HepG2 (cell line): Measurements from ENCODE around the gene IKZF5. TPM values are rescaled to one million over a fixed set of nuclear protein-coding genes. Genes with fewer than 3 reads are reported as not detected.

ENCODE experiments used
- ATAC-seq: fragments of 200-7000 bp; cut with Tn5 transposase; 3 replicates; pipeline ENCODE4 v1.9.1; 2020; ENCODE audit warnings: mild to moderate bottlenecking, moderate library complexity
- BruUV-seq: library from RNA; stranded (reverse); fragments of 400-500 nt; replicated peaks from 2 replicates; lab custom pipeline; 2021; lab: Mats Ljungman, UMichigan
- CTCF ChIA-PET: fragments of 300-600 bp; formaldehyde crosslinking; extraction: SDS; loops from one replicate; lab custom pipeline; 2021; ENCODE audit warnings: low total read pairs, inconsistent platforms, low intra/inter-chr PET ratio; lab: Yijun Ruan, JAX
- POLR2A ChIA-PET: fragments of 350-600 bp; sonication (Branson Sonifier 250); formaldehyde crosslinking; loops from one replicate; lab custom pipeline; 2020; ENCODE audit warnings: antibody characterized with exemption, inconsistent platforms; lab: Yijun Ruan, JAX
- DNase-seq: peaks from one replicate; pipeline ENCODE4 v3.0.0-alpha.2; 2015; ENCODE audit warnings: low spot score
- FAIRE-seq: peaks from 3 replicates; lab custom pipeline; 2011; peaks lifted over from hg19 to GRCh38; lab: Jason Lieb, UNC
- H2AFZ ChIP-seq: one replicate; pipeline ENCODE4 v1.6.1; 2011; ENCODE audit warnings: low read length, inconsistent platforms
- H3K27ac ChIP-seq: fragments of 300-600 bp; 3 replicates; pipeline ENCODE4 v1.8.0; 2011; ENCODE audit warnings: mixed run types, mild to moderate bottlenecking, mixed read lengths, low read length, inconsistent platforms; ENCODE audit not compliant: insufficient read depth; ENCODE audit errors: extremely low read length
- H3K27me3 ChIP-seq, 2 experiments: fragments of 200-600 bp in 1 of 2; 2 replicates in 1 of 2; 3 replicates in 1 of 2; pipeline versions ENCODE4 v1.6.0 to v1.8.0; 2011; ENCODE audit warnings: low read length in 2 of 2, mild to moderate bottlenecking in 2 of 2, moderate library complexity in 2 of 2, inconsistent platforms in 1 of 2; ENCODE audit not compliant: insufficient read depth in 2 of 2, control insufficient read depth in 1 of 2
- H3K36me3 ChIP-seq, 2 experiments: fragments of 200-600 bp in 1 of 2; replicated peaks in 1 of 2; 2 replicates in 1 of 2; 3 replicates in 1 of 2; pipeline versions ENCODE4 v1.5.1 to v1.8.0; 2011; ENCODE audit warnings: low read length in 2 of 2, inconsistent platforms in 1 of 2; ENCODE audit not compliant: insufficient read depth in 2 of 2, control insufficient read depth in 1 of 2
- H3K4me1 ChIP-seq: 2 replicates; pipeline ENCODE4 v1.5.1; 2012; ENCODE audit warnings: low read length, inconsistent platforms; ENCODE audit not compliant: insufficient read depth
- H3K4me2 ChIP-seq: 2 replicates; pipeline ENCODE4 v1.6.0; 2011; ENCODE audit warnings: low read depth, low read length, inconsistent platforms
- H3K4me3 ChIP-seq, 3 experiments: fragments of 200-600 bp in 1 of 3; sonication (generic), shearing (Covaris generic) in 1 of 3; replicated peaks in 1 of 3; 2 replicates each; pipeline ENCODE4 v1.5.1; 2011 to 2016; ENCODE audit warnings: low read length in 3 of 3, inconsistent platforms in 2 of 3, low read depth in 2 of 3, mild to moderate bottlenecking in 2 of 3, control low read depth in 1 of 3, mixed read lengths in 1 of 3; ENCODE audit not compliant: insufficient read depth in 1 of 3
- H3K79me2 ChIP-seq: one replicate; pipeline ENCODE4 v1.6.1; 2011; ENCODE audit warnings: low read length, inconsistent platforms; ENCODE audit not compliant: insufficient read depth
- H3K9ac ChIP-seq: 2 replicates; pipeline ENCODE4 v1.6.0; 2011; ENCODE audit warnings: mild to moderate bottlenecking, low read depth, low read length, inconsistent platforms; ENCODE audit not compliant: insufficient read depth
- H3K9me3 ChIP-seq: 2 replicates; pipeline ENCODE4 v1.5.1; 2012; ENCODE audit warnings: mild to moderate bottlenecking, low read length
- H4K20me1 ChIP-seq: 2 replicates; pipeline ENCODE4 v1.6.0; 2011; ENCODE audit warnings: inconsistent platforms, mild to moderate bottlenecking, low read length, moderate library complexity; ENCODE audit not compliant: insufficient read depth
- FOSL1 ChIP-seq: sonication (generic); formaldehyde crosslinking; IDR thresholded peaks from 2 replicates; pipeline ENCODE4 v1.9.0; 2021; ENCODE audit warnings: missing genetic modification reagents, borderline replicate concordance
- MIER2 ChIP-seq: IDR thresholded peaks from 2 replicates; pipeline ENCODE4 v1.6.1; 2016; ENCODE audit warnings: missing biosample characterization, missing genetic modification reagents
- PLSCR1 ChIP-seq: sonication (generic); formaldehyde crosslinking; IDR thresholded peaks from 2 replicates; pipeline ENCODE4 v1.5.0; 2020; ENCODE audit warnings: missing genetic modification reagents, mild to moderate bottlenecking, borderline replicate concordance
- PRDM4 ChIP-seq: sonication (generic); formaldehyde crosslinking; IDR thresholded peaks from 2 replicates; pipeline ENCODE4 v1.9.0; 2021; ENCODE audit warnings: missing genetic modification reagents, borderline replicate concordance
- RFX1 ChIP-seq: fragments of 450-650 bp; IDR thresholded peaks from 2 replicates; pipeline ENCODE4 v1.6.1; 2017
- RXRB ChIP-seq: IDR thresholded peaks from 2 replicates; pipeline ENCODE4 v1.6.1; 2016; ENCODE audit warnings: borderline replicate concordance, missing genetic modification reagents, missing compliant biosample characterization
- SAFB2 ChIP-seq: sonication (generic); formaldehyde crosslinking; IDR thresholded peaks from 2 replicates; pipeline ENCODE4 v1.5.1; 2020; ENCODE audit warnings: missing genetic modification reagents, low read depth, mild to moderate bottlenecking, borderline replicate concordance
- TBX2 ChIP-seq: sonication (generic); formaldehyde crosslinking; IDR thresholded peaks from 2 replicates; pipeline ENCODE4 v1.5.0; 2020; ENCODE audit warnings: missing genetic modification reagents, mild to moderate bottlenecking, borderline replicate concordance
- ZNF598 ChIP-seq: sonication (generic); formaldehyde crosslinking; IDR thresholded peaks from 2 replicates; pipeline ENCODE4 v1.5.1; 2020; ENCODE audit warnings: mild to moderate bottlenecking, missing genetic modification reagents, borderline replicate concordance
- WGBS: methylation state at CpG from one replicate; pipeline ENCODE4 v1.1.6; 2017; ENCODE audit warnings: low lambda C conversion rate; 5-methylcytosine and 5-hydroxymethylcytosine counted together
- in situ Hi-C: cut with HindIII; loops from 2 replicates; pipeline ENCODE4 v1.10.0; 2017; ENCODE audit warnings: low pct_unique_long_range_greater_than_20kb; ENCODE audit not compliant: extremely low pct_ligation_motif_present
- intact Hi-C: fragments of 100-400 bp; cut with micrococcal nuclease; formaldehyde crosslinking; loops from one replicate; pipeline ENCODE4 v1.10.0; 2022; ENCODE audit not compliant: unreplicated experiment
- polyA plus RNA-seq, 8 experiments: library from polyadenylated mRNA; depleted of rRNA in 3 of 8; stranded (reverse) in 7 of 8; unstranded in 1 of 8; fragments of >200 nt; fragmentation: Illumina TruSeq in 4 of 8; extraction: Trizol in 4 of 8; gene quantifications; 2 replicates each; pipeline versions ENCODE4 v1.2.1 to v1.2.3, GENCODE V29; 2011 to 2016; ENCODE audit warnings: low read depth in 4 of 8, missing spikeins in 1 of 8, mixed read lengths in 1 of 8; ENCODE audit not compliant: insufficient read depth in 1 of 8
- total RNA-seq, 5 experiments: library from RNA; depleted of rRNA; stranded (reverse); fragments of >200 nt; fragmentation: Illumina TruSeq; extraction: Trizol; gene quantifications; 2 replicates each; pipeline ENCODE4 v1.2.3, GENCODE V29; 2016; ENCODE audit warnings: low read depth in 1 of 5
- TF ChIP-seq, protein P1 (sequence below): sonication (generic); formaldehyde crosslinking; IDR thresholded peaks from 2 replicates; pipeline ENCODE4 v1.4.0; 2020; ENCODE audit warnings: mild to moderate bottlenecking, missing genetic modification reagents

IKZF5 gene
- total and polyA plus RNA-seq, 2 of the 13 experiments (the other 11 are each of a cell fraction or from before 2014, with no cell fraction given), result 3.7 to 12.0 TPM

GRCh38 chr10:123000155-123000554 is 8.4 kb downstream of the IKZF5 start (continued):
- TF ChIP-seq PLSCR1 (CRISPR knock-in tag) (no peak), TBX2 (no peak)

DNA sequence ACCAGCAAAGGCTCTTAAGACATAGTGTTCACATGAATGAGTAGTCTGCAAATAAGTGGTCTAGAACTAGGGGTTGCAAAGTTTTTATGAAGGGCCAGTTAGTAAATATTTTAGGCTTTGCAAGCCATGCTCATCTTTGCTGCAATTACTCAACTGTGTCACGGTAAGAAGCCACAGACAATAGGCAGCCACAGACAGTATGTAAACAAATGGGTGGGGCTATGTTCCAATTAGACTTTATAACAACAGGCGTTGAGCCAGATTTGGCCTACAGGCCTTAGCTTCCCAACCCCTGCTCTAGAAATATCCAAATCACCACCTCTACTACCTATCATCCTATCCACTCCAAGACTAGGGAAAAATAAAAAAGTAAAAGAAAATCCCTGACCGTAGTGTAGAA is 9.2 kb downstream of the IKZF5 start:
- ATAC-seq (no peak), FAIRE-seq (no peak), DNase-seq (no peak)
- in situ Hi-C loops, result no loop called here
- intact Hi-C loops, result no loop called here
- H3K27ac ChIP-seq, result no peak overlapping the region
- H3K9me3 ChIP-seq, result no peaks in the 10 kb centered on the region
- H3K36me3 ChIP-seq, result peaks cover 12 to 40% of the 10 kb centered on the region in 2 experiments
- H3K9ac ChIP-seq, result no peak overlapping the region
- no peak overlapping the region for H3K4me2 ChIP-seq
- no peaks in the 10 kb centered on the region for H3K27me3 ChIP-seq
- peaks cover 21% of the 10 kb centered on the region for H3K4me1 ChIP-seq
- H4K20me1 ChIP-seq, result peaks cover 21% of the 10 kb centered on the region
- no peak overlapping the region for H3K4me3 ChIP-seq
- no peak for TF ChIP-seq SAFB2 (CRISPR knock-in tag)
- no peak for TF ChIP-seq FOSL1 (CRISPR knock-in tag)
- 92% methylated on average over 3 of the region's 3 CpGs for WGBS
- ChIA-PET POLR2A (interaction anchor here (2.2 kb wide), 1 partner anchor 8 kb away, joined by 9 read pairs; no protein-coding TSS in a partner anchor), CTCF (no interaction called here)
- BruUV-seq, result no TSS peak
- no peak overlapping the region for H2AFZ ChIP-seq
- H3K79me2 ChIP-seq, result peaks cover 53% of the 10 kb centered on the region

DNA sequence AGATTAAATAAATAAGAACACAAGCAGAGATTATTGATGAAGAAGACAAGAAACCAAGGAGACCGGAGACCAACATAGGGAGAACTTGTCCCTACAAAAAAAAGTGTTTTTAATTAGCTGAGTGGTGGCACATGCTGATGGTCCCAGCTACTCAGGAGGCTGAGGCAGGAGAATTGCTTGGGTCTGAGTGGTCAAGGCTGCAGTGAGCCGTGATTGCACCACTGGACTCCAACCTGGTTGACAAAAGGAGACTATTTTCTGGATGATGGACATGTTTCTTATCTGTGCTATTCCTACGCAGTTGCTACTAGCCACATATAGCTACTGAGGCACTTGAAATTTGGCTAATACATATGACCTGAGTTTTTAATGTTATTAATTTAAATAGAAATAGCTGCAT is 9.7 kb downstream of the IKZF5 start:
- H3K9me3 ChIP-seq, result no peaks in the 10 kb centered on the region
- FAIRE-seq (no peak), DNase-seq (no peak)
- ChIA-PET CTCF (no interaction called here), POLR2A (interaction anchor here (2.2 kb wide), 1 partner anchor 9 kb away, joined by 9 read pairs; no protein-coding TSS in a partner anchor)
- H3K4me1 ChIP-seq, result peaks cover 17% of the 10 kb centered on the region
- no peak overlapping the region for H3K27ac ChIP-seq
- in situ Hi-C loops, result no loop called here
- H3K36me3 ChIP-seq, result peaks cover 16 to 45% of the 10 kb centered on the region in 2 experiments
- BruUV-seq, result no TSS peak
- no peak overlapping the region for H3K4me3 ChIP-seq
- H2AFZ ChIP-seq, result no peak overlapping the region
- H3K79me2 ChIP-seq, result peaks cover 49% of the 10 kb centered on the region
- WGBS, result 96% methylated on average over 3 of the region's 3 CpGs
- peaks cover 21% of the 10 kb centered on the region for H4K20me1 ChIP-seq
- no peaks in the 10 kb centered on the region for H3K27me3 ChIP-seq
- intact Hi-C loops, result no loop called here
- TF ChIP-seq RXRB (CRISPR knock-in tag) (no peak), MIER2 (CRISPR knock-in tag) (no peak), RFX1 (no peak), PRDM4 (CRISPR knock-in tag) (no peak), ZNF598 (no peak)
- TF ChIP-seq, protein P1, sequence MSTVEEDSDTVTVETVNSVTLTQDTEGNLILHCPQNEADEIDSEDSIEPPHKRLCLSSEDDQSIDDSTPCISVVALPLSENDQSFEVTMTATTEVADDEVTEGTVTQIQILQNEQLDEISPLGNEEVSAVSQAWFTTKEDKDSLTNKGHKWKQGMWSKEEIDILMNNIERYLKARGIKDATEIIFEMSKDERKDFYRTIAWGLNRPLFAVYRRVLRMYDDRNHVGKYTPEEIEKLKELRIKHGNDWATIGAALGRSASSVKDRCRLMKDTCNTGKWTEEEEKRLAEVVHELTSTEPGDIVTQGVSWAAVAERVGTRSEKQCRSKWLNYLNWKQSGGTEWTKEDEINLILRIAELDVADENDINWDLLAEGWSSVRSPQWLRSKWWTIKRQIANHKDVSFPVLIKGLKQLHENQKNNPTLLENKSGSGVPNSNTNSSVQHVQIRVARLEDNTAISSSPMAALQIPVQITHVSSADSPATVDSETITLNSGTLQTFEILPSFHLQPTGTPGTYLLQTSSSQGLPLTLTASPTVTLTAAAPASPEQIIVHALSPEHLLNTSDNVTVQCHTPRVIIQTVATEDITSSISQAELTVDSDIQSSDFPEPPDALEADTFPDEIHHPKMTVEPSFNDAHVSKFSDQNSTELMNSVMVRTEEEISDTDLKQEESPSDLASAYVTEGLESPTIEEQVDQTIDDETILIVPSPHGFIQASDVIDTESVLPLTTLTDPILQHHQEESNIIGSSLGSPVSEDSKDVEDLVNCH (CRISPR knock-in tag), result no peak
- TF ChIP-seq, all 625 proteins: peak for 0
- ATAC-seq, result no peak
- Histone ChIP-seq H3K4me2 (no peak overlapping the region), H3K9ac (no peak overlapping the region)
